ENCODE data around the gene CTLA4. TPM values are rescaled to one million over a fixed set of nuclear protein-coding genes. Genes with fewer than 3 reads are reported as not detected.

CTLA4 gene
- total and polyA plus RNA-seq, 2 experiments from 2014 or later: not detected

DNA sequence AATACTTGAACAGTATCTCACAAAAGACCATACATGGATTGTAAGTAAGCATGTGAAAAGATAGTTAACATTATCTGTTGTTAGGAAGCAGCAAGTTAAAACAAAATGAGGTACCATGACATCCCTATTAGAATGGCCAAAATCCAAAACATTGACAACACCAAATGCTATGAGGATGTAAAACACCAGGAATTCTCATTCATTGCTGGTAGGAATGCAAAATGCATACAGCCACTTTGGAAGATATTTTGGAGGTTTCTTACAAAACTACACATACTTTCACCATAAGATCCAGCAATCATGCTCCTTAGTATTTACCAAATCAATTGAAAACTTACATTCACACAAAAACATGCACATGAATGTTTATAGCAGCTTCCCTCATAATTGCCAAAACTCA lies 38.1 kb downstream of the CTLA4 start:
- Mint-ChIP-seq H3K27ac (no peak overlapping the region), H3K4me1 (no peaks in the 10 kb centered on the region; the same call in 2 of the 3 replicates)

More for the DNA sequence above, 38.1 kb downstream of the CTLA4 start:
- Histone ChIP-seq H3K27me3 (ENCODE audit: insufficient read depth) (no peaks in the 10 kb centered on the region), H3K36me3 (ENCODE audit: insufficient read depth) (no peaks in the 10 kb centered on the region; the same call in 1 of the 2 replicates), H2AFZ (no peak overlapping the region), H4K20me1 (replicated peaks; ENCODE audit: insufficient read depth) (no peaks in the 10 kb centered on the region), H3K27ac (ENCODE audit: low read depth) (no peak overlapping the region), H3K4me3 (no peak overlapping the region), H3K4me2 (no peak overlapping the region), H3K4me1 (ENCODE audit: insufficient read depth) (no peaks in the 10 kb centered on the region), H3K9me2 (ENCODE audit: insufficient read depth) (no peaks in the 10 kb centered on the region), H3K79me2 (replicated peaks; ENCODE audit: insufficient read depth) (no peaks in the 10 kb centered on the region), H3F3A (replicated peaks; ENCODE audit: low read depth) (no peaks in the 10 kb centered on the region)
- peaks cover 11% of the 10 kb centered on the region for H3K9me3 Mint-ChIP-seq
- TF ChIP-seq, protein P1, sequence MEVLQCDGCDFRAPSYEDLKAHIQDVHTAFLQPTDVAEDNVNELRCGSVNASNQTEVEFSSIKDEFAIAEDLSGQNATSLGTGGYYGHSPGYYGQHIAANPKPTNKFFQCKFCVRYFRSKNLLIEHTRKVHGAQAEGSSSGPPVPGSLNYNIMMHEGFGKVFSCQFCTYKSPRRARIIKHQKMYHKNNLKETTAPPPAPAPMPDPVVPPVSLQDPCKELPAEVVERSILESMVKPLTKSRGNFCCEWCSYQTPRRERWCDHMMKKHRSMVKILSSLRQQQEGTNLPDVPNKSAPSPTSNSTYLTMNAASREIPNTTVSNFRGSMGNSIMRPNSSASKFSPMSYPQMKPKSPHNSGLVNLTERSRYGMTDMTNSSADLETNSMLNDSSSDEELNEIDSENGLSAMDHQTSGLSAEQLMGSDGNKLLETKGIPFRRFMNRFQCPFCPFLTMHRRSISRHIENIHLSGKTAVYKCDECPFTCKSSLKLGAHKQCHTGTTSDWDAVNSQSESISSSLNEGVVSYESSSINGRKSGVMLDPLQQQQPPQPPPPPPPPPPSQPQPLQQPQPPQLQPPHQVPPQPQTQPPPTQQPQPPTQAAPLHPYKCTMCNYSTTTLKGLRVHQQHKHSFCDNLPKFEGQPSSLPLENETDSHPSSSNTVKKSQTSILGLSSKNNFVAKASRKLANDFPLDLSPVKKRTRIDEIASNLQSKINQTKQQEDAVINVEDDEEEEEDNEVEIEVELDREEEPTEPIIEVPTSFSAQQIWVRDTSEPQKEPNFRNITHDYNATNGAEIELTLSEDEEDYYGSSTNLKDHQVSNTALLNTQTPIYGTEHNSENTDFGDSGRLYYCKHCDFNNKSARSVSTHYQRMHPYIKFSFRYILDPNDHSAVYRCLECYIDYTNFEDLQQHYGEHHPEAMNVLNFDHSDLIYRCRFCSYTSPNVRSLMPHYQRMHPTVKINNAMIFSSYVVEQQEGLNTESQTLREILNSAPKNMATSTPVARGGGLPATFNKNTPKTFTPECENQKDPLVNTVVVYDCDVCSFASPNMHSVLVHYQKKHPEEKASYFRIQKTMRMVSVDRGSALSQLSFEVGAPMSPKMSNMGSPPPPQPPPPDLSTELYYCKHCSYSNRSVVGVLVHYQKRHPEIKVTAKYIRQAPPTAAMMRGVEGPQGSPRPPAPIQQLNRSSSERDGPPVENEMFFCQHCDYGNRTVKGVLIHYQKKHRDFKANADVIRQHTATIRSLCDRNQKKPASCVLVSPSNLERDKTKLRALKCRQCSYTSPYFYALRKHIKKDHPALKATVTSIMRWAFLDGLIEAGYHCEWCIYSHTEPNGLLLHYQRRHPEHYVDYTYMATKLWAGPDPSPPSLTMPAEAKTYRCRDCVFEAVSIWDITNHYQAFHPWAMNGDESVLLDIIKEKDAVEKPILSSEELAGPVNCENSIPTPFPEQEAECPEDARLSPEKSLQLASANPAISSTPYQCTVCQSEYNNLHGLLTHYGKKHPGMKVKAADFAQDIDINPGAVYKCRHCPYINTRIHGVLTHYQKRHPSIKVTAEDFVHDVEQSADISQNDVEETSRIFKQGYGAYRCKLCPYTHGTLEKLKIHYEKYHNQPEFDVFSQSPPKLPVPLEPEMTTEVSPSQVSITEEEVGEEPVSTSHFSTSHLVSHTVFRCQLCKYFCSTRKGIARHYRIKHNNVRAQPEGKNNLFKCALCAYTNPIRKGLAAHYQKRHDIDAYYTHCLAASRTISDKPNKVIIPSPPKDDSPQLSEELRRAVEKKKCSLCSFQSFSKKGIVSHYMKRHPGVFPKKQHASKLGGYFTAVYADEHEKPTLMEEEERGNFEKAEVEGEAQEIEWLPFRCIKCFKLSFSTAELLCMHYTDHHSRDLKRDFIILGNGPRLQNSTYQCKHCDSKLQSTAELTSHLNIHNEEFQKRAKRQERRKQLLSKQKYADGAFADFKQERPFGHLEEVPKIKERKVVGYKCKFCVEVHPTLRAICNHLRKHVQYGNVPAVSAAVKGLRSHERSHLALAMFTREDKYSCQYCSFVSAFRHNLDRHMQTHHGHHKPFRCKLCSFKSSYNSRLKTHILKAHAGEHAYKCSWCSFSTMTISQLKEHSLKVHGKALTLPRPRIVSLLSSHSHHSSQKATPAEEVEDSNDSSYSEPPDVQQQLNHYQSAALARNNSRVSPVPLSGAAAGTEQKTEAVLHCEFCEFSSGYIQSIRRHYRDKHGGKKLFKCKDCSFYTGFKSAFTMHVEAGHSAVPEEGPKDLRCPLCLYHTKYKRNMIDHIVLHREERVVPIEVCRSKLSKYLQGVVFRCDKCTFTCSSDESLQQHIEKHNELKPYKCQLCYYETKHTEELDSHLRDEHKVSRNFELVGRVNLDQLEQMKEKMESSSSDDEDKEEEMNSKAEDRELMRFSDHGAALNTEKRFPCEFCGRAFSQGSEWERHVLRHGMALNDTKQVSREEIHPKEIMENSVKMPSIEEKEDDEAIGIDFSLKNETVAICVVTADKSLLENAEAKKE (CRISPR knock-in tag; IDR thresholded peaks at IDR 0.05): no peak
- TF ChIP-seq ZNF114 (CRISPR knock-in tag; IDR thresholded peaks at IDR 0.05): no peak
- no peak for TF ChIP-seq EZH2 (IDR thresholded peaks at IDR 0.05; ENCODE audit: low read depth, unreplicated experiment)
- TF ChIP-seq STAT1 (IDR thresholded peaks at IDR 0.05; ENCODE audit: unreplicated experiment): no peak
- no peak for TF ChIP-seq POLR2AphosphoS5 (IDR thresholded peaks at IDR 0.05; ENCODE audit: low read depth)
- TF ChIP-seq, protein P2, sequence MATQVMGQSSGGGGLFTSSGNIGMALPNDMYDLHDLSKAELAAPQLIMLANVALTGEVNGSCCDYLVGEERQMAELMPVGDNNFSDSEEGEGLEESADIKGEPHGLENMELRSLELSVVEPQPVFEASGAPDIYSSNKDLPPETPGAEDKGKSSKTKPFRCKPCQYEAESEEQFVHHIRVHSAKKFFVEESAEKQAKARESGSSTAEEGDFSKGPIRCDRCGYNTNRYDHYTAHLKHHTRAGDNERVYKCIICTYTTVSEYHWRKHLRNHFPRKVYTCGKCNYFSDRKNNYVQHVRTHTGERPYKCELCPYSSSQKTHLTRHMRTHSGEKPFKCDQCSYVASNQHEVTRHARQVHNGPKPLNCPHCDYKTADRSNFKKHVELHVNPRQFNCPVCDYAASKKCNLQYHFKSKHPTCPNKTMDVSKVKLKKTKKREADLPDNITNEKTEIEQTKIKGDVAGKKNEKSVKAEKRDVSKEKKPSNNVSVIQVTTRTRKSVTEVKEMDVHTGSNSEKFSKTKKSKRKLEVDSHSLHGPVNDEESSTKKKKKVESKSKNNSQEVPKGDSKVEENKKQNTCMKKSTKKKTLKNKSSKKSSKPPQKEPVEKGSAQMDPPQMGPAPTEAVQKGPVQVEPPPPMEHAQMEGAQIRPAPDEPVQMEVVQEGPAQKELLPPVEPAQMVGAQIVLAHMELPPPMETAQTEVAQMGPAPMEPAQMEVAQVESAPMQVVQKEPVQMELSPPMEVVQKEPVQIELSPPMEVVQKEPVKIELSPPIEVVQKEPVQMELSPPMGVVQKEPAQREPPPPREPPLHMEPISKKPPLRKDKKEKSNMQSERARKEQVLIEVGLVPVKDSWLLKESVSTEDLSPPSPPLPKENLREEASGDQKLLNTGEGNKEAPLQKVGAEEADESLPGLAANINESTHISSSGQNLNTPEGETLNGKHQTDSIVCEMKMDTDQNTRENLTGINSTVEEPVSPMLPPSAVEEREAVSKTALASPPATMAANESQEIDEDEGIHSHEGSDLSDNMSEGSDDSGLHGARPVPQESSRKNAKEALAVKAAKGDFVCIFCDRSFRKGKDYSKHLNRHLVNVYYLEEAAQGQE (IDR thresholded peaks at IDR 0.05; ENCODE audit: unreplicated experiment): no peak
- TF ChIP-seq, protein P3, sequence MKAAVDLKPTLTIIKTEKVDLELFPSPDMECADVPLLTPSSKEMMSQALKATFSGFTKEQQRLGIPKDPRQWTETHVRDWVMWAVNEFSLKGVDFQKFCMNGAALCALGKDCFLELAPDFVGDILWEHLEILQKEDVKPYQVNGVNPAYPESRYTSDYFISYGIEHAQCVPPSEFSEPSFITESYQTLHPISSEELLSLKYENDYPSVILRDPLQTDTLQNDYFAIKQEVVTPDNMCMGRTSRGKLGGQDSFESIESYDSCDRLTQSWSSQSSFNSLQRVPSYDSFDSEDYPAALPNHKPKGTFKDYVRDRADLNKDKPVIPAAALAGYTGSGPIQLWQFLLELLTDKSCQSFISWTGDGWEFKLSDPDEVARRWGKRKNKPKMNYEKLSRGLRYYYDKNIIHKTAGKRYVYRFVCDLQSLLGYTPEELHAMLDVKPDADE (IDR thresholded peaks at IDR 0.05): no peak
- no peak for TF ChIP-seq CREB1 (CRISPR knock-in tag; IDR thresholded peaks at IDR 0.05; ENCODE audit: low read depth)
- DNase-seq (ENCODE audit: low spot score) (no peak), ATAC-seq (no peak)
- peaks cover 8% of the 10 kb centered on the region; the same call in 2 of the 3 replicates for H3K36me3 Mint-ChIP-seq (ENCODE audit: low read depth)
- H3K27me3 Mint-ChIP-seq (ENCODE audit: insufficient read depth, low read depth, poor library complexity): no peaks in the 10 kb centered on the region
- no peak overlapping the region for H3K4me3 Mint-ChIP-seq
